ENCODE data around the gene TJAP1.
"Not testable (repeated sequence)": the region's sequence is repeated elsewhere in the genome, so short reads cannot be mapped to it uniquely, and the experiment has no call there.

TJAP1 gene

GRCh38 chr6:43522547-43523261 is 45.3 kb downstream of the TJAP1 start:
- peaks cover 83% of the 10 kb centered on the region for H3K36me3 ChIP-seq (ENCODE audit: control insufficient read depth, low read depth, low read length)
- H3K4me1 ChIP-seq (ENCODE audit: control insufficient read depth, low read depth, low read length), result no peaks in the 10 kb centered on the region
- H3K9ac ChIP-seq (ENCODE audit: low read length), result no peak overlapping the region

GRCh38 chr6:43523284-43523683 is 45.9 kb downstream of the TJAP1 start:
- Histone ChIP-seq H3K36me3 (ENCODE audit: control insufficient read depth, low read depth, low read length) (peaks cover 88% of the 10 kb centered on the region), H3K4me3 (ENCODE audit: low read length) (no peak overlapping the region), H3K27me3 (ENCODE audit: control insufficient read depth, insufficient read depth, low read length) (no peaks in the 10 kb centered on the region)

More at GRCh38 chr6:43522547-43523261, 45.3 kb downstream of the TJAP1 start:
- Histone ChIP-seq H3K4me3 (ENCODE audit: low read length) (no peak overlapping the region), H3K9me3 (ENCODE audit: control insufficient read depth, low read depth, low read length) (no peaks in the 10 kb centered on the region), H3K27me3 (ENCODE audit: control insufficient read depth, insufficient read depth, low read length) (no peaks in the 10 kb centered on the region), H3K27ac (ENCODE audit: low read length) (no peak overlapping the region)

GRCh38 chr6:43524483-43524961 is 47.2 kb downstream of the TJAP1 start:
- H3K4me3 ChIP-seq (ENCODE audit: low read length), result no peak overlapping the region
- H3K9ac ChIP-seq (ENCODE audit: low read length), result no peak overlapping the region
- no peaks in the 10 kb centered on the region for H3K4me1 ChIP-seq (ENCODE audit: control insufficient read depth, low read depth, low read length)
- H3K27me3 ChIP-seq (ENCODE audit: control insufficient read depth, insufficient read depth, low read length), result no peaks in the 10 kb centered on the region
- peaks cover 93% of the 10 kb centered on the region for H3K36me3 ChIP-seq (ENCODE audit: control insufficient read depth, low read depth, low read length)
- no peaks in the 10 kb centered on the region for H3K9me3 ChIP-seq (ENCODE audit: control insufficient read depth, low read depth, low read length)
- H3K27ac ChIP-seq (ENCODE audit: low read length), result no peak overlapping the region

More at GRCh38 chr6:43523284-43523683, 45.9 kb downstream of the TJAP1 start:
- Histone ChIP-seq H3K9ac (ENCODE audit: low read length) (no peak overlapping the region), H3K9me3 (ENCODE audit: control insufficient read depth, low read depth, low read length) (no peaks in the 10 kb centered on the region), H3K4me1 (ENCODE audit: control insufficient read depth, low read depth, low read length) (no peaks in the 10 kb centered on the region), H3K27ac (ENCODE audit: low read length) (no peak overlapping the region)

GRCh38 chr6:43532201-43532600 is 54.8 kb downstream of the TJAP1 start:
- Histone ChIP-seq H3K4me1 (ENCODE audit: control insufficient read depth, low read depth, low read length) (no peaks in the 10 kb centered on the region), H3K36me3 (ENCODE audit: control insufficient read depth, low read depth, low read length) (peaks cover 70% of the 10 kb centered on the region), H3K27ac (ENCODE audit: low read length) (no peak overlapping the region), H3K9me3 (ENCODE audit: control insufficient read depth, low read depth, low read length) (no peaks in the 10 kb centered on the region), H3K4me3 (ENCODE audit: low read length) (no peak overlapping the region), H3K27me3 (ENCODE audit: control insufficient read depth, insufficient read depth, low read length) (no peaks in the 10 kb centered on the region), H3K9ac (ENCODE audit: low read length) (no peak overlapping the region)

- H3K9me3 ChIP-seq (ENCODE audit: control insufficient read depth, low read depth, low read length); H3K4me1 ChIP-seq (ENCODE audit: control insufficient read depth, low read depth, low read length); H3K27me3 ChIP-seq (ENCODE audit: control insufficient read depth, insufficient read depth, low read length); H3K4me3 ChIP-seq (ENCODE audit: low read length); H3K27ac ChIP-seq (ENCODE audit: low read length); H3K9ac ChIP-seq (ENCODE audit: low read length): not testable (repeated sequence)
- H3K36me3 ChIP-seq (ENCODE audit: control insufficient read depth, low read depth, low read length), result peaks cover 50% of the 10 kb centered on the region
Measured at GRCh38 chr6:43538986-43539385, 61.6 kb downstream of the TJAP1 start.

GRCh38 chr6:43539409-43539808 is 62.0 kb downstream of the TJAP1 start:
- not testable (repeated sequence) for H3K9me3 ChIP-seq (ENCODE audit: control insufficient read depth, low read depth, low read length); H3K27ac ChIP-seq (ENCODE audit: low read length); H3K4me1 ChIP-seq (ENCODE audit: control insufficient read depth, low read depth, low read length); H3K4me3 ChIP-seq (ENCODE audit: low read length); H3K27me3 ChIP-seq (ENCODE audit: control insufficient read depth, insufficient read depth, low read length); H3K9ac ChIP-seq (ENCODE audit: low read length)
- peaks cover 50% of the 10 kb centered on the region for H3K36me3 ChIP-seq (ENCODE audit: control insufficient read depth, low read depth, low read length)

- Histone ChIP-seq H3K4me3 (ENCODE audit: low read length) (no peak overlapping the region), H3K36me3 (ENCODE audit: control insufficient read depth, low read depth, low read length) (peaks cover 58% of the 10 kb centered on the region), H3K27ac (ENCODE audit: low read length) (no peak overlapping the region), H3K9me3 (ENCODE audit: control insufficient read depth, low read depth, low read length) (no peaks in the 10 kb centered on the region), H3K4me1 (ENCODE audit: control insufficient read depth, low read depth, low read length) (no peaks in the 10 kb centered on the region), H3K9ac (ENCODE audit: low read length) (no peak overlapping the region), H3K27me3 (ENCODE audit: control insufficient read depth, insufficient read depth, low read length) (no peaks in the 10 kb centered on the region)
Measured at GRCh38 chr6:43540507-43540906, 63.1 kb downstream of the TJAP1 start.

- peaks cover 69% of the 10 kb centered on the region for H3K36me3 ChIP-seq (ENCODE audit: control insufficient read depth, low read depth, low read length)
Measured at GRCh38 chr6:43541774-43542471, 64.6 kb downstream of the TJAP1 start.

GRCh38 chr6:43544461-43544860 is 67.1 kb downstream of the TJAP1 start:
- Histone ChIP-seq H3K27me3 (ENCODE audit: control insufficient read depth, insufficient read depth, low read length) (no peaks in the 10 kb centered on the region), H3K36me3 (ENCODE audit: control insufficient read depth, low read depth, low read length) (peaks cover 78% of the 10 kb centered on the region), H3K4me3 (ENCODE audit: low read length) (no peak overlapping the region), H3K9me3 (ENCODE audit: control insufficient read depth, low read depth, low read length) (no peaks in the 10 kb centered on the region), H3K9ac (ENCODE audit: low read length) (no peak overlapping the region), H3K27ac (ENCODE audit: low read length) (no peak overlapping the region), H3K4me1 (ENCODE audit: control insufficient read depth, low read depth, low read length) (no peaks in the 10 kb centered on the region)

More at GRCh38 chr6:43541774-43542471, 64.6 kb downstream of the TJAP1 start:
- Histone ChIP-seq H3K27ac (ENCODE audit: low read length) (no peak overlapping the region), H3K9me3 (ENCODE audit: control insufficient read depth, low read depth, low read length) (no peaks in the 10 kb centered on the region), H3K4me1 (ENCODE audit: control insufficient read depth, low read depth, low read length) (no peaks in the 10 kb centered on the region), H3K4me3 (ENCODE audit: low read length) (no peak overlapping the region), H3K27me3 (ENCODE audit: control insufficient read depth, insufficient read depth, low read length) (no peaks in the 10 kb centered on the region), H3K9ac (ENCODE audit: low read length) (no peak overlapping the region)

- Histone ChIP-seq H3K36me3 (ENCODE audit: control insufficient read depth, low read depth, low read length) (peaks cover 92% of the 10 kb centered on the region), H3K4me3 (ENCODE audit: low read length) (no peak overlapping the region), H3K9me3 (ENCODE audit: control insufficient read depth, low read depth, low read length) (no peaks in the 10 kb centered on the region), H3K27ac (ENCODE audit: low read length) (no peak overlapping the region), H3K27me3 (ENCODE audit: control insufficient read depth, insufficient read depth, low read length) (no peaks in the 10 kb centered on the region), H3K4me1 (ENCODE audit: control insufficient read depth, low read depth, low read length) (no peaks in the 10 kb centered on the region), H3K9ac (ENCODE audit: low read length) (no peak overlapping the region)
Measured at GRCh38 chr6:43547222-43547621, 69.9 kb downstream of the TJAP1 start.
